BE2C (cell line): ENCODE measurements around the gene EP400.
A peak's percentile ranks its signal among the peaks of the same experiment; 100 is the strongest.

Experiments used
- DNase-seq: peaks from one replicate; pipeline ENCODE4 v3.0.0-alpha.2; 2020
- H3K27me3 ChIP-seq: fragments of 250-450 bp; sonication (Bioruptor Pico); 2 replicates; pipeline ENCODE4 v1.5.1; 2020; ENCODE audit warnings: mild to moderate bottlenecking
- H3K36me3 ChIP-seq: fragments of 250-450 bp; sonication (Bioruptor Pico); 2 replicates; pipeline ENCODE4 v1.5.1; 2020; ENCODE audit warnings: mild to moderate bottlenecking
- H3K4me1 ChIP-seq: fragments of 250-450 bp; sonication (Bioruptor Pico); 2 replicates; pipeline ENCODE4 v1.5.1; 2020
- H3K4me3 ChIP-seq: 2 replicates; pipeline ENCODE4 v1.5.1; 2011; ENCODE audit warnings: low read depth, low read length
- H3K9me3 ChIP-seq: fragments of 250-450 bp; sonication (Bioruptor Pico); 2 replicates; pipeline ENCODE4 v1.5.1; 2020
- TF ChIP-seq, protein P1 (sequence below): IDR thresholded peaks from 2 replicates; pipeline ENCODE4 v1.5.1; 2012; ENCODE audit warnings: mild to moderate bottlenecking, low read depth, low read length

EP400 gene

DNA sequence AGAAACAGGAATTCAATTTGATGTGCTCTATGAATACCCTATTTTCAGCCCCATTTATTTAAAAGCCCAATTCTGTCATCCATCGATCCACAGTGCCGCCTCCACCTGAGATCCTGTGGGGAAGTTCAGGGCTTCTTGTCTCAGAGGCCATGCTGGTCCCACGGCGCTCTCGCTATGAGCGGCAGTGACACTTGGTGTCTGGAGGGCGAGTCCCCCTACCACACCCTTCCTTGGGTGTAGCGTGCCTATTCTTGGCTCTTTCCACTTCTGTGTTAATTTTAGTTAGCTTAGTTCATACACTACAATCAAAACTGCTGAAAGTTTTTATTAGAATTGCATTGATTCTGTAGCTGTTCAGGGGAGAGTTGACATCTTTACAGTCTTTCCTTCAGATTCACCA lies 120.6 kb downstream of the EP400 start:
- Histone ChIP-seq H3K9me3 (no peaks in the 10 kb centered on the region), H3K27me3 (no peaks in the 10 kb centered on the region), H3K4me1 (no peaks in the 10 kb centered on the region), H3K36me3 (peaks cover 36% of the 10 kb centered on the region), H3K4me3 (no peak overlapping the region)
- DNase-seq = no peak
- TF ChIP-seq, protein P1, sequence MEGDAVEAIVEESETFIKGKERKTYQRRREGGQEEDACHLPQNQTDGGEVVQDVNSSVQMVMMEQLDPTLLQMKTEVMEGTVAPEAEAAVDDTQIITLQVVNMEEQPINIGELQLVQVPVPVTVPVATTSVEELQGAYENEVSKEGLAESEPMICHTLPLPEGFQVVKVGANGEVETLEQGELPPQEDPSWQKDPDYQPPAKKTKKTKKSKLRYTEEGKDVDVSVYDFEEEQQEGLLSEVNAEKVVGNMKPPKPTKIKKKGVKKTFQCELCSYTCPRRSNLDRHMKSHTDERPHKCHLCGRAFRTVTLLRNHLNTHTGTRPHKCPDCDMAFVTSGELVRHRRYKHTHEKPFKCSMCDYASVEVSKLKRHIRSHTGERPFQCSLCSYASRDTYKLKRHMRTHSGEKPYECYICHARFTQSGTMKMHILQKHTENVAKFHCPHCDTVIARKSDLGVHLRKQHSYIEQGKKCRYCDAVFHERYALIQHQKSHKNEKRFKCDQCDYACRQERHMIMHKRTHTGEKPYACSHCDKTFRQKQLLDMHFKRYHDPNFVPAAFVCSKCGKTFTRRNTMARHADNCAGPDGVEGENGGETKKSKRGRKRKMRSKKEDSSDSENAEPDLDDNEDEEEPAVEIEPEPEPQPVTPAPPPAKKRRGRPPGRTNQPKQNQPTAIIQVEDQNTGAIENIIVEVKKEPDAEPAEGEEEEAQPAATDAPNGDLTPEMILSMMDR = no peak

GRCh38 chr12:132071040-132071810 lies 121.5 kb downstream of the EP400 start:
- no peaks in the 10 kb centered on the region for H3K9me3 ChIP-seq
- H3K27me3 ChIP-seq = no peaks in the 10 kb centered on the region
- no peak overlapping the region for H3K4me3 ChIP-seq
- H3K4me1 ChIP-seq = no peaks in the 10 kb centered on the region
- TF ChIP-seq, protein P1 = no peak
- H3K36me3 ChIP-seq = peaks cover 40% of the 10 kb centered on the region
- no peak for DNase-seq

DNA sequence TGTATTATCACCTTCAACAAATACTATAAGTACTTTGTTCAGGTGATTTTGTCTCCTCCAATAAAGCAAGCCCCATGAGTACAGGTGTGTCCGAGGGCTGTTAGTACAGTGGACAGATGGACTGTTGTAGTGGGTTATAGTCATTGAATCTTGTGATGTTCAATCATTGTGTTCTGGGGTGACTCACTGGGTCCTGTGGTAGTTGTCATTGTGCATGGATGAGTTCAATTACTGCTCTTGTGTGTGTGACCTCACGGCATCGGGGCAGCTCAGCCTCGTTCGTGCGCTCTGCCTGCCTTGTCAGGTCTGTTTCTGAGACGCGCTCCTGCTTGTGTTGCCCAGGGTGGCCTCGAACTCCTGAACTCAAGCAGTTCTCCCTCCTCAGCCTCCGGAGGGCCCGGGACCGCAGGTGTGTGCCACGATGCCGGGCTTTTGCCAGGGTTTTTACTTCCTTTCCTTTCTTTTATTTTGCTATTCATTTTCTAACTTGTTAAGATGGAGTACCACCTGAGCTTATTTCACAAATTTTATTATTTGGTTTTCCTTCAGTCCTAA lies 122.2 kb downstream of the EP400 start:
- no peak overlapping the region for H3K4me3 ChIP-seq
- TF ChIP-seq, protein P1 = no peak
- H3K27me3 ChIP-seq = no peaks in the 10 kb centered on the region
- DNase-seq = no peak
- H3K4me1 ChIP-seq = no peaks in the 10 kb centered on the region
- no peaks in the 10 kb centered on the region for H3K9me3 ChIP-seq
- H3K36me3 ChIP-seq = peaks cover 40% of the 10 kb centered on the region

DNA sequence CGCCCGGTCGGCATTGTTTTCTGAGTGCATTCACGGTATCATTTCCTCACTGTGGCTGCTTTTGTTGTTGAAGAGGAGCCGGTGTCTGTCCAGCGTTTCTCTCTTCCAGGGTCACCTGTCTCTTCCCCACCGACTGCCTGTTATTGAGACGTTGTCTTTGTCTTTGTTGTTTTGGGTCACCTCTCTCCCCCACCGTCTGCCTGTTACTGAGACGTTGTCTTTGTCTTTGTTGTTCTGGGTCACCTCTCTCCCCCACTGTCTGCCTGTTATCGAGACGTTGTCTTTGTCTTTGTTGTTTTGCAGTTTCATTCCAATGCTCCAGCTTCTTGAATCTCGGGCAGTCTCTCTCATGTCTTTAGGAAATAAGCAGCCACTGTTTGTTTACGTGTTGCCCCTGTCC lies 124.5 kb downstream of the EP400 start:
- no peak for DNase-seq
- H3K36me3 ChIP-seq = peaks cover 39% of the 10 kb centered on the region
- no peaks in the 10 kb centered on the region for H3K27me3 ChIP-seq
- TF ChIP-seq, protein P1 = no peak
- no peaks in the 10 kb centered on the region for H3K9me3 ChIP-seq
- H3K4me3 ChIP-seq = no peak overlapping the region
- H3K4me1 ChIP-seq = no peaks in the 10 kb centered on the region

GRCh38 chr12:132075026-132075713 lies 125.4 kb downstream of the EP400 start:
- Histone ChIP-seq H3K27me3 (no peaks in the 10 kb centered on the region), H3K36me3 (peaks cover 31% of the 10 kb centered on the region), H3K9me3 (no peaks in the 10 kb centered on the region), H3K4me3 (no peak overlapping the region), H3K4me1 (no peaks in the 10 kb centered on the region)
- TF ChIP-seq, protein P1 = peak; percentile 40
- no peak for DNase-seq
